GM06990 (cell line): Measurements from ENCODE around the gene A2M.

ENCODE experiments used
- DNase-seq: peaks from one replicate; pipeline ENCODE4 v3.0.0-alpha.2; 2011; ENCODE audit not compliant: insufficient read length; ENCODE audit errors: extremely low read depth
- H3K27me3 ChIP-seq: replicated peaks from 2 replicates; pipeline ENCODE4 v1.6.0; 2011; ENCODE audit warnings: low read length; ENCODE audit not compliant: control insufficient read depth, insufficient read depth
- H3K36me3 ChIP-seq: 2 replicates; pipeline ENCODE4 v1.5.1; 2011; ENCODE audit warnings: low read length; ENCODE audit not compliant: control insufficient read depth, insufficient read depth
- H3K4me3 ChIP-seq: replicated peaks from 2 replicates; pipeline ENCODE4 v1.5.1; 2011; ENCODE audit warnings: low read depth, mild to moderate bottlenecking, control low read depth, low read length
- TF ChIP-seq, protein P1 (sequence below): IDR thresholded peaks from 2 replicates; pipeline ENCODE4 v1.5.1; 2011; ENCODE audit warnings: low read length, control low read depth, mild to moderate bottlenecking, inconsistent platforms; ENCODE audit not compliant: insufficient read depth, poor library complexity, severe bottlenecking

Gene A2M

DNA sequence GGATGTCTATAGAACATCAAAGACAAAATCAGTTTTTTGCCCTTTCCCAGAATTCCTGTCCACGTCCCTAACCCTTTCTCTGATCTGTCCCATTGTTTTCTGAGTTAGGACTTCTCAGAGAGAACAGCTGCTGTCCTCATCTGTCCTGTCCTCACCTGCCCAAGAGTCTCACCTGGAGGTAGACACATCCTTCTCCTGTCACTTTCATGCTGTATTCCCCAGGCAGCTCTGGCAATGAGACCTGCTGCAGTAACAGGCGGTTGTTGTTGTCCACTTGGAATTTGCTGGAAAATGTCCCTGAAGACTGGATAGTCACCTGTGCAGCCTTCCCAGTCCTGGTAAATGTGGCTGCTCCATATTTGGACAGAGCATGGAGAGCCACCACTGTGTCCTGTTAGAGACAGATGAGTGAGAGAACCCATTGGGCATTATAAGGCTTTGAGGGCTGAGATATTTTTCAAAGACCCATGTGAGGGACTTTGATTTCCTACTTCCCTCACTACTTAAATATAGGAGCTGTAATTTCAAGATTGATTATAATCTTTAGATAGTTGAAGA lies 43.2 kb downstream of the A2M start:
- Histone ChIP-seq H3K36me3 (no peaks in the 10 kb centered on the region), H3K27me3 (peaks cover 3% of the 10 kb centered on the region), H3K4me3 (no peak overlapping the region)
- DNase-seq = no peak
- TF ChIP-seq, protein P1, sequence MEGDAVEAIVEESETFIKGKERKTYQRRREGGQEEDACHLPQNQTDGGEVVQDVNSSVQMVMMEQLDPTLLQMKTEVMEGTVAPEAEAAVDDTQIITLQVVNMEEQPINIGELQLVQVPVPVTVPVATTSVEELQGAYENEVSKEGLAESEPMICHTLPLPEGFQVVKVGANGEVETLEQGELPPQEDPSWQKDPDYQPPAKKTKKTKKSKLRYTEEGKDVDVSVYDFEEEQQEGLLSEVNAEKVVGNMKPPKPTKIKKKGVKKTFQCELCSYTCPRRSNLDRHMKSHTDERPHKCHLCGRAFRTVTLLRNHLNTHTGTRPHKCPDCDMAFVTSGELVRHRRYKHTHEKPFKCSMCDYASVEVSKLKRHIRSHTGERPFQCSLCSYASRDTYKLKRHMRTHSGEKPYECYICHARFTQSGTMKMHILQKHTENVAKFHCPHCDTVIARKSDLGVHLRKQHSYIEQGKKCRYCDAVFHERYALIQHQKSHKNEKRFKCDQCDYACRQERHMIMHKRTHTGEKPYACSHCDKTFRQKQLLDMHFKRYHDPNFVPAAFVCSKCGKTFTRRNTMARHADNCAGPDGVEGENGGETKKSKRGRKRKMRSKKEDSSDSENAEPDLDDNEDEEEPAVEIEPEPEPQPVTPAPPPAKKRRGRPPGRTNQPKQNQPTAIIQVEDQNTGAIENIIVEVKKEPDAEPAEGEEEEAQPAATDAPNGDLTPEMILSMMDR = no peak

DNA sequence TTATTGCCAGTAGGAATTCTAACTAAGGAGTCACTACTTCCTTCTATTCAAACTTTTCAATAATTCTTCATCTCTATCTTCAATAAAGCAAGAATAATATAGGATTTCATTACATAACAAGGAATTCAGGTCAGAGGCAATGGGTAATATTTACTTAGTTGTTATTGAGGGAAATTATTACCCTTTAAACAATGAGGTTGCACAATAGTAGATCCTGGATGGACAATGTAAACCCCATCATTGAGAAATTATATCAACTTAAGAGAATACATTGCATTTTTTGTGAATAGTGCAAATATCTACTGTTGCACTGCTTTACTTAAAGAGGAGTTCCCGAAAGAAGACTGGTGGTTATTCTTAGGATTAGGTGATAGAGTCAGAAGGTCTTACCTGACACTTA lies 43.8 kb downstream of the A2M start:
- H3K4me3 ChIP-seq = no peak overlapping the region
- no peaks in the 10 kb centered on the region for H3K36me3 ChIP-seq
- DNase-seq = no peak
- H3K27me3 ChIP-seq = peaks cover 3% of the 10 kb centered on the region
- TF ChIP-seq, protein P1 = no peak

DNA sequence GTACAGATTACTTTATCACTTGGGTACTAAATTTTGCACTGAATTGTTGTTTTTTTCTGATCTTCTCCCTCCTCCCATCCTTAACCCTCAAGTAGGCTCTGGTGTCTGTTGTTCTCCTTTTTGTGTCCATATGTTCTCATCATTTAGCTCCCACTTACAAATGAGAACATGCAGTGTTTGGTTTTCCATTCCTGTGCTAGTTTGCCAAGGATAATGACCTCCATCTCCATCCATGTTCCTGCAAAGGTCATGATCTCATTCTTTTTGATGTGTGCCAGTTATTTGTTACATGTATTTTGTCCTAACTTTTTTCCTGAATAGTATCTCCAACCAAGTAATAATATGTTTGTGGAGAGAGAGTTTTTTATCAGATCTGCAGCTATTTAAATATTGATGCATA lies 44.2 kb downstream of the A2M start:
- H3K4me3 ChIP-seq = no peak overlapping the region
- DNase-seq = no peak
- TF ChIP-seq, protein P1 = no peak
- H3K36me3 ChIP-seq = no peaks in the 10 kb centered on the region
- peaks cover 3% of the 10 kb centered on the region for H3K27me3 ChIP-seq

DNA sequence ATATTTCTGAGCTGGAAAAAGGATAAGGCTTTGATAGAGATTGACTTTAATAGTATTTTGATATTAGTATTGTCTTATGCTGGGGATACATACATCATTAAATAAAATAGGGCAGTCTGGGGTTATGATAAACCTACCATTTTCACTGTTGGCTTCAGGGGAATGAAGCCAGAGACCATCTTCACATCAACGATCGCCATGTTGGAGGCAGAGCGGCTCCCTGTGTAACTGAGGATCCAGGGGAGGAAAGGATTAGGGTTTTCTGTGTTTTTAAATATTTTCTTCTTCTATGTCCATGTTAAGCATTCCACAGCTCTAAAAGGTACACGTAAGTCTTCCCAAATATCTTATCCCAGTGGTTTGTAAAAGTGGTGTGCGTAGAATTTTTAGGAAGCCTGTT lies 45.4 kb downstream of the A2M start:
- TF ChIP-seq, protein P1 = no peak
- H3K27me3 ChIP-seq = peaks cover 3% of the 10 kb centered on the region
- H3K4me3 ChIP-seq = no peak overlapping the region
- DNase-seq = no peak
- H3K36me3 ChIP-seq = no peaks in the 10 kb centered on the region

DNA sequence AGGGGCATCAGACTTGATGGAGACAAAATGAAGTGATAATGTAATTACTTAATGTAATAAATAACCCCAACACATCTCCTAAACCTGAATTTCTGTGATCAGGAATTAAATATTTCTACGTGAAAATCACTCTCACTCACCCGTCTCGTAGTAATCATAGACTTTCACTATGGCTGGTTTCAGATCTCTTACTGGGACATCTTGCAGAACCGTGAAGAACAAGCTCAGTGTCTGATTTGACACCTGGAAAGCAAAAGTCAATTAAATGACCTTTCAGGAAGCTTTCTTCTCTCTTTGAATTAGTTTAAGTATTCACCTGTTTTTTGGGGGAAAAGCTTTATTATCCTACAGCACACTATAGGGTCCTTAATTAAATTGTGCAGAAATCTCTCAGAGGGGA lies 47.1 kb downstream of the A2M start:
- TF ChIP-seq, protein P1 = no peak
- no peak for DNase-seq
- peaks cover 1% of the 10 kb centered on the region; the same call in 1 of the 2 replicates for H3K27me3 ChIP-seq
- no peak overlapping the region for H3K4me3 ChIP-seq
- H3K36me3 ChIP-seq = no peaks in the 10 kb centered on the region

DNA sequence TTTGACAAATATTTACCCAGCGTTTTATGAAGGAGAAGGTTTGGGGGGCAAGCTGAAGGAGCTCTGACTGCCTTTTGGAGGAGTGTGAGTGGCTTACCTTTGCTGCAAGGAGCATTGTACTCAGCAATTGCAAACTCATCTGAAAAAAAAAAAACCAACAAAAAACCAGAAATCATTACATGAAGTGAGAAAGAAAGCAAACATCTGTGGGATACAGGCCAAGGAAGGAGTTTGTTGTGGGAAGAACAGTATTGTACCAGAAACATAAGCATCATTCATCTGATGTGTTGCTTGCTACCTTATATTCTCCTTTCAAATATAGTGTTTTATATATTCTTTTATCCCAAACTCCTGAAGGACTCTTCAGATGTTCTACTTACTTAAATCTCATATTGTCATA lies 47.6 kb downstream of the A2M start:
- Histone ChIP-seq H3K27me3 (peaks cover 1% of the 10 kb centered on the region; the same call in 1 of the 2 replicates), H3K4me3 (no peak overlapping the region), H3K36me3 (no peaks in the 10 kb centered on the region)
- DNase-seq = no peak
- TF ChIP-seq, protein P1 = no peak
